ENCODE data around the gene PRLR. TPM values are rescaled to one million over a fixed set of nuclear protein-coding genes. Genes with fewer than 3 reads are reported as not detected.

PRLR gene
- total RNA-seq, 1 experiment from 2014 or later: 2.5 TPM

- H3K56ac ChIP-seq (ENCODE audit: insufficient read length, low read depth, low read length): no peak overlapping the region
- Mint-ChIP-seq H3K27me3 (ENCODE audit: low read depth) (peaks cover 2% of the 10 kb centered on the region; the same call in 1 of the 2 replicates), H3K27ac (no peak overlapping the region), H3K4me1 (peaks cover 11 to 16% of the 10 kb centered on the region in 2 experiments), H3K36me3 (ENCODE audit: insufficient read depth in 1 of 3, low read depth in 3 of 3) (no peaks in the 10 kb centered on the region), H3K9me3 (no peaks in the 10 kb centered on the region; a peak in 1 of 5 replicates), H3K4me3 (no peak overlapping the region)
- no peak overlapping the region for H3K14ac ChIP-seq (ENCODE audit: insufficient read depth, low read length)
- no peaks in the 10 kb centered on the region for H3K23me2 ChIP-seq (ENCODE audit: insufficient read length, low read depth, low read length, poor library complexity, severe bottlenecking)
- H3K27ac ChIP-seq (ENCODE audit: insufficient read length, low read depth, low read length): no peak overlapping the region
- H4K20me1 ChIP-seq (ENCODE audit: control insufficient read depth, insufficient read depth, insufficient read length): no peaks in the 10 kb centered on the region
- H3K27me3 ChIP-seq (ENCODE audit: insufficient read depth, low read length): no peaks in the 10 kb centered on the region
- no peak overlapping the region for H4K91ac ChIP-seq (ENCODE audit: insufficient read length, low read depth, low read length)
- no peak overlapping the region for H2BK120ac ChIP-seq (ENCODE audit: low read depth, low read length, poor library complexity, severe bottlenecking)
- peaks cover 2% of the 10 kb centered on the region; the same call in 1 of the 2 replicates for H3K4me1 ChIP-seq (ENCODE audit: insufficient read depth, low read length)
- no peak for TF ChIP-seq CTCF (conservative IDR thresholded peaks at IDR 0.05)
- H3K4ac ChIP-seq (ENCODE audit: low read depth, low read length): no peak overlapping the region
- H3K18ac ChIP-seq (ENCODE audit: insufficient read length, low read depth, low read length): no peak overlapping the region
- no peaks in the 10 kb centered on the region for H3K79me1 ChIP-seq (ENCODE audit: insufficient read depth, low read depth, low read length, poor library complexity, severe bottlenecking)
- no peak overlapping the region for H3T11ph ChIP-seq (ENCODE audit: low read length)
- no peak for DNase-seq
- no peak overlapping the region for H2BK20ac ChIP-seq (ENCODE audit: low read depth, low read length, poor library complexity, severe bottlenecking)
- no peak overlapping the region for H2BK5ac ChIP-seq (ENCODE audit: insufficient read length, low read length)
- H3K79me2 ChIP-seq (ENCODE audit: insufficient read depth, low read length): no peaks in the 10 kb centered on the region
- no peak overlapping the region for H3K9ac ChIP-seq (ENCODE audit: extremely low read depth, insufficient read length, low read length)
- no peak overlapping the region for H4K8ac ChIP-seq (replicated peaks; ENCODE audit: insufficient read length, low read depth, low read length)
- no peak overlapping the region for H2AFZ ChIP-seq (ENCODE audit: low read length)
- no peak overlapping the region for H2BK12ac ChIP-seq (ENCODE audit: insufficient read length, low read depth, low read length)
- no peak overlapping the region for H3K23ac ChIP-seq (ENCODE audit: insufficient read length, low read depth, low read length)
- no peaks in the 10 kb centered on the region for H3K9me3 ChIP-seq (ENCODE audit: control insufficient read depth, low read depth, low read length)
- no peak overlapping the region for H4K5ac ChIP-seq (ENCODE audit: insufficient read length, low read depth, low read length)
- no CpG with 5 or more reads among the region's 5 CpGs for WGBS (ENCODE audit: extremely low coverage, insufficient read length, low lambda C conversion rate)
- H2AK5ac ChIP-seq (ENCODE audit: insufficient read length, low read length): no peak overlapping the region
- H3K4me2 ChIP-seq (ENCODE audit: insufficient read depth, insufficient read length, low read length): no peak overlapping the region
- no peak overlapping the region for H2BK15ac ChIP-seq (ENCODE audit: low read depth, low read length)
These were observed 85.3 kb downstream of the PRLR start for GRCh38 chr5:35145012-35145411.
